BJ (cell line): ENCODE data around the gene GPHN. TPM values are rescaled to one million over a fixed set of nuclear protein-coding genes. Genes with fewer than 3 reads are reported as not detected.

ENCODE experiments used
- CTCF ChIA-PET: fragments of 350-600 bp; formaldehyde crosslinking; extraction: SDS; loops from one replicate; lab custom pipeline; 2021; ENCODE audit warnings: antibody characterized with exemption, inconsistent platforms; lab: Yijun Ruan, JAX
- POLR2A ChIA-PET: fragments of 300-600 bp; sonication (Branson Sonifier 250); formaldehyde crosslinking; extraction: SDS; loops from one replicate; lab custom pipeline; 2021; ENCODE audit warnings: antibody characterized with exemption; lab: Charles Lee
- DNase-seq: peaks from one replicate; pipeline ENCODE4 v3.0.0-alpha.2; 2011; ENCODE audit warnings: low read depth
- H3K27me3 ChIP-seq: 2 replicates; pipeline ENCODE4 v1.6.0; 2011; ENCODE audit warnings: low read length; ENCODE audit not compliant: control insufficient read depth, insufficient read depth
- H3K36me3 ChIP-seq: 2 replicates; pipeline ENCODE4 v1.5.1; 2011; ENCODE audit warnings: low read length; ENCODE audit not compliant: control insufficient read depth, insufficient read depth
- H3K4me3 ChIP-seq: 2 replicates; pipeline ENCODE4 v1.5.1; 2011; ENCODE audit warnings: low read depth, mild to moderate bottlenecking, control low read depth, low read length
- CTCF ChIP-seq: IDR thresholded peaks from 2 replicates; pipeline ENCODE4 v1.5.1; 2011; ENCODE audit warnings: low read depth, mild to moderate bottlenecking, control low read depth, inconsistent platforms, low read length, moderate library complexity; ENCODE audit not compliant: insufficient read depth
- polyA plus RNA-seq: library from polyadenylated mRNA; depleted of rRNA; stranded (reverse); fragments of >200 nt; gene quantifications from 2 replicates; pipeline ENCODE4 v1.2.3, GENCODE V29; 2011

GPHN gene
- polyA plus RNA-seq, 1 experiment, result 7.7 TPM

GRCh38 chr14:67112344-67112743 lies 604.4 kb downstream of the GPHN start:
- no peak for TF ChIP-seq CTCF

GRCh38 chr14:67127174-67127573 lies 619.2 kb downstream of the GPHN start:
- DNase-seq, result no peak
- TF ChIP-seq CTCF, result no peak
- ChIA-PET CTCF (interaction anchor here (0.6 kb wide), 1 partner anchor 26 kb away, joined by 3 read pairs; no protein-coding TSS in a partner anchor), POLR2A (no interaction called here)
- Histone ChIP-seq H3K27me3 (no peaks in the 10 kb centered on the region), H3K36me3 (no peaks in the 10 kb centered on the region), H3K4me3 (no peak overlapping the region)

More at GRCh38 chr14:67112344-67112743, 604.4 kb downstream of the GPHN start:
- H3K36me3 ChIP-seq, result no peaks in the 10 kb centered on the region
- ChIA-PET POLR2A (no interaction called here), CTCF (interaction anchor here (1.2 kb wide), 1 partner anchor 12 kb away, joined by 7 read pairs; no protein-coding TSS in a partner anchor)
- H3K4me3 ChIP-seq, result no peak overlapping the region
- DNase-seq, result no peak
- H3K27me3 ChIP-seq, result no peaks in the 10 kb centered on the region

- no peak overlapping the region for H3K4me3 ChIP-seq
- no peak for DNase-seq
- CTCF ChIA-PET, result interaction anchor here (1.0 kb wide), 1 partner anchor 8 kb away, joined by 3 read pairs; no protein-coding TSS in a partner anchor
- no peak for TF ChIP-seq CTCF
- no peaks in the 10 kb centered on the region for H3K36me3 ChIP-seq
- POLR2A ChIA-PET, result no interaction called here
- no peaks in the 10 kb centered on the region for H3K27me3 ChIP-seq
Measured at GRCh38 chr14:67129768-67130167, 621.8 kb downstream of the GPHN start.

GRCh38 chr14:67131691-67132090 lies 623.7 kb downstream of the GPHN start:
- Histone ChIP-seq H3K36me3 (no peaks in the 10 kb centered on the region), H3K4me3 (no peak overlapping the region), H3K27me3 (no peaks in the 10 kb centered on the region)
- POLR2A ChIA-PET, result no interaction called here
- no peak for TF ChIP-seq CTCF
- DNase-seq, result no peak
- CTCF ChIA-PET, result interaction anchor here (0.6 to 1.4 kb wide), 3 partner anchors 11 to 508 kb away, joined by 3 to 4 read pairs (median 3); no protein-coding TSS in a partner anchor

GRCh38 chr14:67133144-67133543 lies 625.2 kb downstream of the GPHN start:
- Histone ChIP-seq H3K27me3 (no peaks in the 10 kb centered on the region), H3K36me3 (no peaks in the 10 kb centered on the region), H3K4me3 (no peak overlapping the region)
- TF ChIP-seq CTCF, result no peak
- DNase-seq, result no peak
- POLR2A ChIA-PET, result no interaction called here
- CTCF ChIA-PET, result interaction anchor here (0.7 to 1.1 kb wide), 3 partner anchors 10 to 774 kb away, joined by 3 read pairs; no protein-coding TSS in a partner anchor
